Transverse colon (tissue), 4 donors: ENCODE measurements around the gene CD34. TPM values are rescaled to one million over a fixed set of nuclear protein-coding genes. Genes with fewer than 3 reads are reported as not detected.

Experiments used
- total RNA-seq, 4 donors: library from RNA; depleted of rRNA; stranded (reverse); fragments of >200 nt; gene quantifications; one replicate each; pipeline ENCODE4 v1.1.0, GENCODE V29; 2016

Gene CD34
- total RNA-seq, 4 donors from 2014 or later = 7.5 to 85.2 (median 9.7) TPM

Other genes starting within 250 kb of the CD34 start
- 100 to 1,000 TPM in 3 of 4 donors, 10 to 100 TPM in 1; 65.5 to 209 (median 180) TPM for gene CD46, start 159.1 kb downstream of the CD34 start, total RNA-seq